ENCODE results near the gene LAMTOR3. TPM values are rescaled to one million over a fixed set of nuclear protein-coding genes. Genes with fewer than 3 reads are reported as not detected.

The LAMTOR3 gene
- total and polyA plus RNA-seq, 9 donors, result 29.6 to 40.1 (median 32.8) TPM

DNA sequence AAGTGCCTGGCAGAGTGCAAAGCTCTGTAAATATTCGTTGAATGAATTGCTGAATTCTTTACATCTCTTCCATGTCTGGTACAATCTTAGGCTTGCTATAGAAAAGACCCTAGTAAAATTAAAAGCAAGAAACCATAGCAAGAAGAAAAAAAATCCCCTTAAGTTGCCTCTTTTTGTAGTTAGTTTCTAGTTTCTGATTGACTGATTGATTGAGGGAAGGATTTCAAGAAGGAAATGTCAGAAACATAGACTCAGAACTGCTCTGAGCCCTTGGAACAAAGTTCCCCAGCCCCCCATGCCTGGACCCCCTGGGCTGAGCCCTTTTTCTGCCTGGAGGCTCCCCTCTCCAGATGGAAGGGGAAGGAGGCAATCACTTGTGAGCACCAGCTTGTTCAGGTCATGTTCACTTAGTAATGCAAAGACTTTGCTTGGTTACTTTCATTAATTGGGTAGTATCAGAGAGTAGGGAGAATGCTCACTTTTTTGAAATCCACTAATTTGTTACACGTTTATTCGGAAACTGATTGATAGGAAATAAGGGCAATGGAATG, 42.0 kb downstream of the LAMTOR3 start:
- no peak overlapping the region for H3K4me3 ChIP-seq (ENCODE audit: low read length)
- no peak for DNase-seq
- no CpG with 5 or more reads among the region's 3 CpGs for WGBS (ENCODE audit: insufficient coverage)
- no peaks in the 10 kb centered on the region for H3K9me3 ChIP-seq (replicated peaks; ENCODE audit: control insufficient read depth, low read depth, low read length)
- H3K27ac ChIP-seq (ENCODE audit: low read length), result no peak overlapping the region
- no peaks in the 10 kb centered on the region for H3K27me3 ChIP-seq (ENCODE audit: control insufficient read depth, insufficient read depth, low read length)
- no peaks in the 10 kb centered on the region for H3K4me1 ChIP-seq (ENCODE audit: control insufficient read depth, insufficient read depth, low read length)
- H3K36me3 ChIP-seq (ENCODE audit: control insufficient read depth, insufficient read depth, low read length), result no peaks in the 10 kb centered on the region

DNA sequence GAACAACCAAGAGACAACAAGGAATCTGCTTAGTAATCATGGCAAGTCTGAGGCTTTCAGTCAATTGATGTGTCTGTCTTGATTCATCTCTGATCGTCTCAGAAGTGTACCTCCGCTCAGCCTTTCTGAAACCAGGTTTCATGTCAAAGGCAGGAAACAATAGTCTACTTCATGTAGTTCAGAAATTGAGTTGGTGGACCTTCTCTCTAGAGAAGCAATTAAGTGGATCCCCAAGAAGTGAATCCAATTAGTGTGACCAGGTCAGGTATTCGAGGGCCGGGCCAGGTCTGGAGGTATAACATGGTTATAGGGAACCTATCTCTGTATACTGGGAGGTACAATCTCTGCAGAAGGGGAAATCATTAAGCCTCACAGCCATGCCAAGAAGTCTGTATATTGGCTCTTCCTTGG, 45.6 kb downstream of the LAMTOR3 start:
- no CpG with 5 or more reads among the region's 4 CpGs for WGBS (ENCODE audit: insufficient coverage)
- no peaks in the 10 kb centered on the region for H3K9me3 ChIP-seq (replicated peaks; ENCODE audit: control insufficient read depth, low read depth, low read length)
- no peaks in the 10 kb centered on the region for H3K27me3 ChIP-seq (ENCODE audit: control insufficient read depth, insufficient read depth, low read length)
- no peak overlapping the region for H3K4me3 ChIP-seq (ENCODE audit: low read length)
- no peak for DNase-seq
- H3K36me3 ChIP-seq (ENCODE audit: control insufficient read depth, insufficient read depth, low read length), result no peaks in the 10 kb centered on the region
- no peak overlapping the region for H3K27ac ChIP-seq (ENCODE audit: low read length)
- no peaks in the 10 kb centered on the region for H3K4me1 ChIP-seq (ENCODE audit: control insufficient read depth, insufficient read depth, low read length)

DNA sequence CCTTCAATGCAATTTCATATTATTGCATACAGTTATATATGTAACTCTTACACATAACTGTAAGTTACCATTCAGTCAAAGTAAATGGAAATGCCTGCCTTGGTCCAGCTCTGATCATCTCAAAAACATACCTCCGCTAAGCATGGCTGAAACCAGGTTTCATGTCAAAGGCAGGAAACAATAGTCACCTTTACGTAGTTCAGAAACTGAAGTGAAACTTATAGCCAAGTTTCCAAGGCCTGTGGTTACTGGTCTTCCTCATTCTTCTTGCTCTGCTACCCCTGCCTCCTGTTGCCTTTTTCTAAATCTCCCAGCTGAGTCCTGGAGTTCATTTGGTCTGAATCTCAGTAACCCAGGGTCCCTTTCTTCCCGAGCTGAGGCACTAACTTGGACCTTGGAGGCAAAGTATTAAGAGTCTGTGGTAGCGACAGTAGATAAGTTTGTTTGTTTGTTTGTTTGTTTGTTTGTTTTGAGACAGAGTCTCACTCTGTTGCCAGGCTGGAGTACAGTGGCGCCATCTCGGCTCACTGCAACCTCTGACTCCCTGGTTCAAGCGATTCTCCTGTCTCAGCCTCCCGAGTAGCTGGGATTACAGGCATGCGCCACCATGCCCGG, 46.8 kb downstream of the LAMTOR3 start:
- no peak overlapping the region for H3K27ac ChIP-seq (ENCODE audit: low read length)

DNA sequence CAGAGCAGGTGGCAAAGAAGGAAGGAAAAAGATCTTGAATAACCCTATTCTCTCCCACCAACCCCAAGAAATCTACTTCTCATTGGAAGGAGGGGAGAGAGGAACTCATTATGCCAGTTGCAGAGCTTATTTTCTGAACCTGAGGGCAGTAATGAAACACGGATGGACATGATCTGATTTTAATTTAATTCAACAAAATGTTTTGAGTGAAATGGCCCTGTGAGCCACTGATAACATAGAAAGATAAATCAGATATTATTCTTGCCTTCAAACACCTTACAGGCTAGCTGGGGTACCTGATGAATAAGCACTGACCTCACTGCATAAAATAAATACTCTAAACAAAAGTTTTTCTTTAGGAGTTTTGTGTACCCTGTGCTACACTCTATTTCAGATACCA, 47.3 kb downstream of the LAMTOR3 start:
- no peaks in the 10 kb centered on the region for H3K4me1 ChIP-seq (ENCODE audit: control insufficient read depth, insufficient read depth, low read length)
- no peaks in the 10 kb centered on the region for H3K9me3 ChIP-seq (replicated peaks; ENCODE audit: control insufficient read depth, low read depth, low read length)
- no peaks in the 10 kb centered on the region for H3K36me3 ChIP-seq (ENCODE audit: control insufficient read depth, insufficient read depth, low read length)
- no peak for DNase-seq
- no peaks in the 10 kb centered on the region for H3K27me3 ChIP-seq (ENCODE audit: control insufficient read depth, insufficient read depth, low read length)
- no CpG with 5 or more reads among the region's 1 CpG for WGBS (ENCODE audit: insufficient coverage)
- H3K27ac ChIP-seq (ENCODE audit: low read length), result no peak overlapping the region
- H3K4me3 ChIP-seq (ENCODE audit: low read length), result no peak overlapping the region

More for the DNA sequence above, 46.8 kb downstream of the LAMTOR3 start:
- Histone ChIP-seq H3K36me3 (ENCODE audit: control insufficient read depth, insufficient read depth, low read length) (no peaks in the 10 kb centered on the region), H3K9me3 (replicated peaks; ENCODE audit: control insufficient read depth, low read depth, low read length) (no peaks in the 10 kb centered on the region), H3K27me3 (ENCODE audit: control insufficient read depth, insufficient read depth, low read length) (no peaks in the 10 kb centered on the region), H3K4me1 (ENCODE audit: control insufficient read depth, insufficient read depth, low read length) (no peaks in the 10 kb centered on the region), H3K4me3 (ENCODE audit: low read length) (no peak overlapping the region)
- DNase-seq, result peak; percentile 30
- WGBS (ENCODE audit: insufficient coverage), result 54% methylated on average over 2 of the region's 10 CpGs

DNA sequence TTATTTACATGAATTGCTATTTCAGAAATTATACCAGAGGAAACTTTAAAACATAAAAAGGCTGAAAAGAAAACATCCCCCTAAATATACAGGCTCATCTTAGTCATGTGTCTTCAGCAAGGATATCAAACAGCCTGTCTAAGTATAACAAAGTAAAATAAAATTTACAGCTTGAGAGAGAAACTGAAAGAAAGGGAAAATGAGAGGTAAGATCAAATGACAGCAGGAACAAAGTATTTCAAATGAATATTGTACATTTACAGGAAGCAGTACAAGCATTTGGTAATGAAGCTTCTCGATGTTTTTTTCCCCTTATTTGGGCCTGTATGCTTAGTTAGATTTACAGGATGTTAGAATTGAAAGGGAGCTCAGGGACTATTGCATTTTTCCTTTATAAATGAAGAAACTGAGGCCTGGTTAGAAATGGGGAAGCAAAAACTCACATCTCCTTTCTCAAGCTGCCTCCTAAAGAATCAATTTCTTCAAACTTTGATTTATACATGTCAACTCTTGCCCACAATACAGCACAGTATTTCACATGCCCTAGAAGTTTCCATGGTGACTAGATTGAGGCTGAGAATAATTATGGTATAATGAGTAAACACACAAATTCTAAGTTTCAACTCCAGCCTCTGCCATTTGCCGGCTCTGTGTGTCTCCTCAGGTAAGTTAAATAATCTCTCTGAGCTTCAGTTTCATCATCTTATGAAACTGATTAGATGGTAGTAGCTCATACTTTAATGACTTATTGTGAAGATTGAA, 48.3 kb downstream of the LAMTOR3 start:
- H3K4me3 ChIP-seq (ENCODE audit: low read length), result no peak overlapping the region
- no CpG with 5 or more reads among the region's 2 CpGs for WGBS (ENCODE audit: insufficient coverage)
- H3K27ac ChIP-seq (ENCODE audit: low read length), result no peak overlapping the region
- H3K9me3 ChIP-seq (replicated peaks; ENCODE audit: control insufficient read depth, low read depth, low read length), result no peaks in the 10 kb centered on the region
- no peaks in the 10 kb centered on the region for H3K4me1 ChIP-seq (ENCODE audit: control insufficient read depth, insufficient read depth, low read length)
- DNase-seq, result no peak
- H3K27me3 ChIP-seq (ENCODE audit: control insufficient read depth, insufficient read depth, low read length), result no peaks in the 10 kb centered on the region
- H3K36me3 ChIP-seq (ENCODE audit: control insufficient read depth, insufficient read depth, low read length), result no peaks in the 10 kb centered on the region

DNA sequence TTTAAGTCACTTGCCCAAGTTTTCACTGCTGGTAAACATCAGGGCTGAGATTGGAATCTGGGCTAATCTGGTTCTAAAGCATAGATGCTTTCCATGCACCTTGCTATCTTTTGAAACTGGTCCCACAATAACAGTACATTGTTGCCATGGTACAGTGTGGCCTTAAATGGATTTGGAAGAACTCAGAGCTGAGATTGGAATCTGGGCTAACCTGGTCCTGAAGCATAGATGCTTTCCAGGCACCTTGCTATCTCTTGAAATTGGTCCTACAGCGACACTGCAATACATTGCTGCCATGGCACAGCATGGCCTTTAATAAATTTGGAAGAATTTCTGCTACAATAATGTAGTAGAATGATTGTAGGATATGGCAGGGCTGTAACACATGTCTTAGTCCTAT, 49.0 kb downstream of the LAMTOR3 start:
- Histone ChIP-seq H3K9me3 (replicated peaks; ENCODE audit: control insufficient read depth, low read depth, low read length) (no peaks in the 10 kb centered on the region), H3K4me3 (ENCODE audit: low read length) (no peak overlapping the region), H3K27ac (ENCODE audit: low read length) (no peak overlapping the region), H3K27me3 (ENCODE audit: control insufficient read depth, insufficient read depth, low read length) (no peaks in the 10 kb centered on the region), H3K4me1 (ENCODE audit: control insufficient read depth, insufficient read depth, low read length) (no peaks in the 10 kb centered on the region), H3K36me3 (ENCODE audit: control insufficient read depth, insufficient read depth, low read length) (no peaks in the 10 kb centered on the region)
- WGBS (ENCODE audit: insufficient coverage), result no CpG with 5 or more reads among the region's 1 CpG
- DNase-seq, result no peak

DNA sequence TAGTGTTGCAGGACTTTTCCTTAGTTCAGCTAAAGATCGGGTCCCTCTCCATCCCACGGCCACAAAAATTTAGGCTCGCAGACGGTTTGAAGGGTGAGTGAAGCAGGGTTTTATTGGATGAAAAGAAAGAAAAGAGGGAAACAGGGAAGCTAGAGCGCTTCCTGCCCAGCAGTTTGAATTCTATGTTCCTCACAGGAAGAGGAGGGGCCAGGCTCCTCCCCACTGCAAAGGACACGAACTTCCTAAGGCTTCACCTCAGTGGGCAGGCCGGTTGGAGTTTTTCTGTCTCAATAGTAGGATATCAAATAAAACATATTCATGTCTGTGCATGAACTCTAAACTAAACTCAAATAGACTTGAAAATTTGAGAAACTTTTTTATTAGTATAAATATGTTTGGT, 50.2 kb downstream of the LAMTOR3 start:
- Histone ChIP-seq H3K4me3 (ENCODE audit: low read length) (no peak overlapping the region), H3K4me1 (ENCODE audit: control insufficient read depth, insufficient read depth, low read length) (no peaks in the 10 kb centered on the region), H3K36me3 (ENCODE audit: control insufficient read depth, insufficient read depth, low read length) (no peaks in the 10 kb centered on the region), H3K9me3 (replicated peaks; ENCODE audit: control insufficient read depth, low read depth, low read length) (no peaks in the 10 kb centered on the region), H3K27ac (ENCODE audit: low read length) (no peak overlapping the region), H3K27me3 (ENCODE audit: control insufficient read depth, insufficient read depth, low read length) (no peaks in the 10 kb centered on the region)
- WGBS (ENCODE audit: insufficient coverage), result 77% methylated on average over 4 of the region's 7 CpGs
- DNase-seq, result no peak

DNA sequence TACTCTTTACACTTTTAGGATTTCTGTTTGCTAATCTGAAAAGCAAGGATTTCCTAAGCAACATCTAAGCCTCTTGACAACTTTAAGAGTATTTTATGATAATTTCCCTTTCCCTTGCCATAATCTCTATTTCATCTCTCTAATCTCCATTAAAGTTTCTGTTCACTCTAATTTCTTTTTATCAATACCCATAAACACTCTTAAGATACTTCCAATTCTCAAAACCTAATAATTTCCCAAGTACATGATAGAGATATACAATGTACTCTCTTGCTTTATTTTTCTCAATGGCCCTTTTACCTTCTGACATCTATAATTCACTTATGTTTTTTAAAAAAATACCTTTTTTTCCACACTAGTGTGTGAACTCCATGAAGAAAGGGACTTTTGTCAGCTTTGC, 50.8 kb downstream of the LAMTOR3 start:
- Histone ChIP-seq H3K27ac (ENCODE audit: low read length) (no peak overlapping the region), H3K36me3 (ENCODE audit: control insufficient read depth, insufficient read depth, low read length) (no peaks in the 10 kb centered on the region)
- no peak for DNase-seq

DNA sequence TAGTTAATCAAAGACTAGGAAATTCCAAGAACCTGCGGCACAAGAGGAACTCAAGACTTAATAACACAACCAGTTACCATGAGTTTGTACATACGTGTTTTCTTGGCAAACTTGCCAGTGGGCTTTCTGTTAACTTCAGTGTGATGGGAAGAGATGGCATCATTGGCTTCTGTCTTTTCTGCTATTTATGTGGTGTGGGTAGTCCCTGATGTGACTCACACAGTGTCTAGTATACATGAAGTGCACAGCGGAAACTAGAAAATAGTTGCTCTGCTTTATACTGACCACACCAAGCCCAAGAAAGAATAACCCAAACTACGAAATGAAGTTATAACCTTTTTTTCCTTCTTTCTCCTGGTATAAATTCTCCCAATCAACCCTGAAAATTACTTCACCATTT, 53.1 kb downstream of the LAMTOR3 start:
- Histone ChIP-seq H3K9me3 (replicated peaks; ENCODE audit: control insufficient read depth, low read depth, low read length) (no peaks in the 10 kb centered on the region), H3K27me3 (ENCODE audit: control insufficient read depth, insufficient read depth, low read length) (no peaks in the 10 kb centered on the region), H3K4me1 (ENCODE audit: control insufficient read depth, insufficient read depth, low read length) (no peaks in the 10 kb centered on the region), H3K27ac (ENCODE audit: low read length) (no peak overlapping the region), H3K36me3 (ENCODE audit: control insufficient read depth, insufficient read depth, low read length) (no peaks in the 10 kb centered on the region), H3K4me3 (ENCODE audit: low read length) (no peak overlapping the region)
- no peak for DNase-seq
- WGBS (ENCODE audit: insufficient coverage), result 100% methylated on average over 1 of the region's 4 CpGs

More for the DNA sequence above, 50.8 kb downstream of the LAMTOR3 start:
- Histone ChIP-seq H3K4me3 (ENCODE audit: low read length) (no peak overlapping the region), H3K27me3 (ENCODE audit: control insufficient read depth, insufficient read depth, low read length) (no peaks in the 10 kb centered on the region), H3K9me3 (replicated peaks; ENCODE audit: control insufficient read depth, low read depth, low read length) (no peaks in the 10 kb centered on the region), H3K4me1 (ENCODE audit: control insufficient read depth, insufficient read depth, low read length) (no peaks in the 10 kb centered on the region)

DNA sequence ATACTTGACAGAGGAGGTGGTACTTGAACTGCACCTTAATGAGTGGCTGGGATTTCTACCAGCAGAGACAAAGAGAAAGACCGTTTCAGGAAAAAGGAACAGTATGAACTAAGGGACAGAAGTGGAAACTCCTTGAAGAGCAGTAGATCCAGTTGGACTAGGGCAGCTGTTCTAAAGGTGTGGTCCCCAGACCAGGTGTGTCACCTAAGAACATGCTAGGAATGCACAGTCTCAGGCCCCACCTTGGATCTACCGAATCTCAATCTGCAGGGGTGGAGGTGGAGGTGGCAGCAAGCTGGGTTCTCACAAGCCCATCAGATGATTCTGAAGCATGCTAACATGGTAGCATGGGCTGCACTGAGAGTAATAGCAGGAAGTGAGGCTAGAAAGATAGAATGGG, 55.3 kb downstream of the LAMTOR3 start:
- H3K27me3 ChIP-seq (ENCODE audit: control insufficient read depth, insufficient read depth, low read length), result no peaks in the 10 kb centered on the region
- no peak for DNase-seq
- no peaks in the 10 kb centered on the region for H3K9me3 ChIP-seq (replicated peaks; ENCODE audit: control insufficient read depth, low read depth, low read length)
- H3K4me1 ChIP-seq (ENCODE audit: control insufficient read depth, insufficient read depth, low read length), result no peaks in the 10 kb centered on the region
- 67% methylated on average over 2 of the region's 2 CpGs for WGBS (ENCODE audit: insufficient coverage)
- H3K36me3 ChIP-seq (ENCODE audit: control insufficient read depth, insufficient read depth, low read length), result no peaks in the 10 kb centered on the region
- H3K27ac ChIP-seq (ENCODE audit: low read length), result no peak overlapping the region
- H3K4me3 ChIP-seq (ENCODE audit: low read length), result no peak overlapping the region

Data from muscle of leg (tissue), 11 donors.